GM23338 (cell line): ENCODE measurements around the gene PTPN12. TPM values are rescaled to one million over a fixed set of nuclear protein-coding genes. Genes with fewer than 3 reads are reported as not detected.

Experiments
- ATAC-seq: fragments of 200-7000 bp; cut with Tn5 transposase; 3 replicates; pipeline ENCODE4 v1.9.1; 2020
- DNase-seq: peaks from one replicate; pipeline ENCODE4 v3.0.0-alpha.2; 2015; ENCODE audit warnings: low spot score
- H2AFZ ChIP-seq: fragments of 200-600 bp; sonication (generic); 2 replicates; pipeline ENCODE4 v1.8.0; 2016; ENCODE audit warnings: antibody characterized with exemption, mild to moderate bottlenecking, moderate library complexity
- H3F3A ChIP-seq: fragments of 200-600 bp; sonication (generic); replicated peaks from 2 replicates; pipeline ENCODE4 v1.8.0; 2017; ENCODE audit warnings: antibody characterized with exemption, mixed run types, low read depth
- H3K27ac ChIP-seq: fragments of 200-600 bp; sonication (generic); 2 replicates; pipeline ENCODE4 v1.6.1; 2016; ENCODE audit warnings: low read depth
- H3K27me3 ChIP-seq: fragments of 200-600 bp; sonication (generic); 2 replicates; pipeline ENCODE4 v1.8.0; 2016; ENCODE audit warnings: mild to moderate bottlenecking, mixed run types, moderate library complexity; ENCODE audit not compliant: insufficient read depth
- H3K36me3 ChIP-seq: fragments of 200-600 bp; sonication (generic); 2 replicates; pipeline ENCODE4 v1.8.0; 2016; ENCODE audit warnings: mild to moderate bottlenecking; ENCODE audit not compliant: insufficient read depth
- H3K4me1 ChIP-seq: fragments of 200-600 bp; sonication (generic); 2 replicates; pipeline ENCODE4 v1.8.0; 2016; ENCODE audit warnings: mild to moderate bottlenecking, moderate library complexity; ENCODE audit not compliant: insufficient read depth
- H3K4me2 ChIP-seq: fragments of 200-600 bp; sonication (generic); 2 replicates; pipeline ENCODE4 v1.7.1; 2017; ENCODE audit warnings: mixed run types
- H3K4me3 ChIP-seq: fragments of 200-600 bp; sonication (generic); 2 replicates; pipeline ENCODE4 v1.6.1; 2016; ENCODE audit warnings: mixed run types
- H3K79me2 ChIP-seq: fragments of 200-600 bp; sonication (generic); replicated peaks from 2 replicates; pipeline ENCODE4 v1.8.0; 2017; ENCODE audit warnings: mild to moderate bottlenecking; ENCODE audit not compliant: insufficient read depth
- H3K9me2 ChIP-seq: fragments of 200-600 bp; sonication (generic); 2 replicates; pipeline ENCODE4 v1.8.0; 2017; ENCODE audit not compliant: insufficient read depth
- H4K20me1 ChIP-seq: fragments of 200-600 bp; sonication (generic); replicated peaks from 2 replicates; pipeline ENCODE4 v1.8.0; 2017; ENCODE audit warnings: mild to moderate bottlenecking; ENCODE audit not compliant: insufficient read depth
- H3K27ac Mint-ChIP-seq: 2 replicates; pipeline ENCODE4 v1.8.0; 2020; ENCODE audit warnings: inconsistent platforms, mild to moderate bottlenecking, moderate library complexity, mixed read lengths
- H3K27me3 Mint-ChIP-seq: 3 replicates; pipeline ENCODE4 v1.8.0; 2022; ENCODE audit warnings: low read depth, mild to moderate bottlenecking, moderate library complexity, mixed read lengths, inconsistent platforms; ENCODE audit not compliant: insufficient read depth, poor library complexity
- H3K36me3 Mint-ChIP-seq: 3 replicates; pipeline ENCODE4 v1.8.0; 2021; ENCODE audit warnings: low read depth, mild to moderate bottlenecking, inconsistent platforms, moderate library complexity, mixed read lengths
- H3K4me1 Mint-ChIP-seq: 3 replicates; pipeline ENCODE4 v1.8.0; 2020; ENCODE audit warnings: mild to moderate bottlenecking, inconsistent platforms, mixed read lengths
- H3K4me3 Mint-ChIP-seq: 3 replicates; pipeline ENCODE4 v1.8.0; 2021; ENCODE audit warnings: moderate library complexity, mild to moderate bottlenecking, inconsistent platforms, mixed read lengths
- H3K9me3 Mint-ChIP-seq: 3 replicates; pipeline ENCODE4 v1.8.0; 2020; ENCODE audit warnings: moderate library complexity, mild to moderate bottlenecking, inconsistent platforms, mixed read lengths
- CREB1 ChIP-seq: fragments of 250-450 bp; sonication (Bioruptor Pico); IDR thresholded peaks from 2 replicates; pipeline ENCODE4 v1.5.0; 2020; ENCODE audit warnings: low read depth, mild to moderate bottlenecking, moderate library complexity
- EZH2 ChIP-seq: fragments of 200-600 bp; sonication (generic); IDR thresholded peaks from one replicate; pipeline ENCODE4 v1.8.0; 2017; ENCODE audit warnings: antibody characterized with exemption, mild to moderate bottlenecking, low read depth; ENCODE audit not compliant: unreplicated experiment
- EZH2phosphoT487 ChIP-seq: fragments of 200-600 bp; sonication (generic); IDR thresholded peaks from one replicate; pipeline ENCODE4 v1.8.1; 2018; ENCODE audit warnings: antibody characterized with exemption; ENCODE audit not compliant: unreplicated experiment
- JUNB ChIP-seq: IDR thresholded peaks from one replicate; pipeline ENCODE4 v1.6.1; 2016; ENCODE audit warnings: antibody characterized with exemption; ENCODE audit not compliant: unreplicated experiment
- NANOG ChIP-seq: IDR thresholded peaks from 2 replicates; pipeline ENCODE4 v1.6.1; 2016; ENCODE audit warnings: antibody characterized with exemption, borderline replicate concordance
- POLR2AphosphoS5 ChIP-seq: IDR thresholded peaks from 2 replicates; pipeline ENCODE4 v1.6.1; 2016; ENCODE audit warnings: antibody characterized with exemption, low read depth
- STAT1 ChIP-seq: IDR thresholded peaks from one replicate; pipeline ENCODE4 v1.6.1; 2016; ENCODE audit warnings: antibody characterized with exemption; ENCODE audit not compliant: unreplicated experiment
- ZNF114 ChIP-seq: fragments of 250-450 bp; sonication (Bioruptor Pico); IDR thresholded peaks from 2 replicates; pipeline ENCODE4 v1.5.0; 2020; ENCODE audit warnings: mild to moderate bottlenecking, moderate library complexity
- ZNF331 ChIP-seq: fragments of 250-450 bp; sonication (Bioruptor Pico); IDR thresholded peaks from 2 replicates; pipeline ENCODE4 v1.5.0; 2020; ENCODE audit warnings: low read depth, mild to moderate bottlenecking, moderate library complexity
- polyA plus RNA-seq: library from polyadenylated mRNA; unstranded; fragments of >200 nt; fragmentation: Nextera tagmentation; extraction: Ambion mirVana; gene quantifications from 2 replicates; pipeline ENCODE4 v1.2.1, GENCODE V29; 2016
- total RNA-seq: library from RNA; depleted of rRNA; stranded (reverse); fragments of >200 nt; shearing (Covaris generic); gene quantifications from 2 replicates; pipeline ENCODE4 v1.2.3, GENCODE V29; 2014
- TF ChIP-seq, protein P1 (sequence below), 2 experiments: fragments of 200-600 bp in 1 of 2; sonication (generic) in 1 of 2; conservative IDR thresholded peaks; 2 replicates each; pipeline versions ENCODE4 v1.5.1 to v1.6.1; 2016 to 2017; ENCODE audit warnings: antibody characterized with exemption in 2 of 2, low read depth in 2 of 2, mild to moderate bottlenecking in 2 of 2, moderate library complexity in 1 of 2
- TF ChIP-seq, protein P2 (sequence below): fragments of 250-450 bp; sonication (Bioruptor Pico); IDR thresholded peaks from 2 replicates; pipeline ENCODE4 v1.5.0; 2020; ENCODE audit warnings: mild to moderate bottlenecking, moderate library complexity
- TF ChIP-seq, protein P3 (sequence below): IDR thresholded peaks from 2 replicates; pipeline ENCODE4 v1.6.1; 2016; ENCODE audit warnings: antibody characterized with exemption
- TF ChIP-seq, protein P4 (sequence below): IDR thresholded peaks from one replicate; pipeline ENCODE4 v1.6.1; 2018; ENCODE audit warnings: antibody characterized with exemption; ENCODE audit not compliant: unreplicated experiment

The PTPN12 gene
- total and polyA plus RNA-seq, 2 experiments from 2014 or later: 58.8 to 187 TPM

DNA sequence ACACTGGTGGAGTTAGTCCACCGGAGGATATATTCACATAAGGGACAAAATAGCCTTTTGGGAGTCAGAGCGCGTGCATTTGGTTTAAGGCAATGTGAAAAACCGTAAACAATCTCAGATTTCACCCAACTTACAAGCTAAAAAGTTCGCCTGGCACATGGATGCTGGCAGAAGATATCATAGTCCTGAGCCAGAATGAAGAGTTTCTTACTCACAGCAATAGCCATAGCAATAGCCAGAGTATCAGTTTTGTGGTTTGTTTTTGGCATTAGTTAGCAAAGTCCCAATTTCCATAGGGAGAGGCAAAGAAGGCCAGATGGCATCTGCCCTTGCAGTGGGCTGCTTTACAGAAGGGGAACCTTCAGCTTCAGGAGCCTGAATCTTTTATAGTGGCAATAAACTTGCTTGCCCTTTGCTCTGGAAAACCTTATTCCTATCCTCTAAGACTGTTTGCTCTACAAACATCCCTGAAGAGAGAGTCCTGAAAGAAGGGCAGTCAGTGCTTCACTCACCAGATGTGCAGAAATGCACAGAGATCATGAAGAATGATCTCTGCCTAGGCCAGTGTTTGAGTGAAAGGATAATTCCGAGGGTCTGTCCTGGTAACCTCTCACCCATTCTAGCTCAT is 130.5 kb downstream of the PTPN12 start:
- H3K27ac ChIP-seq: no peak overlapping the region

More for the DNA sequence above, 130.5 kb downstream of the PTPN12 start:
- H3K79me2 ChIP-seq: no peaks in the 10 kb centered on the region
- no peaks in the 10 kb centered on the region for H3K9me2 ChIP-seq
- TF ChIP-seq, protein P1, sequence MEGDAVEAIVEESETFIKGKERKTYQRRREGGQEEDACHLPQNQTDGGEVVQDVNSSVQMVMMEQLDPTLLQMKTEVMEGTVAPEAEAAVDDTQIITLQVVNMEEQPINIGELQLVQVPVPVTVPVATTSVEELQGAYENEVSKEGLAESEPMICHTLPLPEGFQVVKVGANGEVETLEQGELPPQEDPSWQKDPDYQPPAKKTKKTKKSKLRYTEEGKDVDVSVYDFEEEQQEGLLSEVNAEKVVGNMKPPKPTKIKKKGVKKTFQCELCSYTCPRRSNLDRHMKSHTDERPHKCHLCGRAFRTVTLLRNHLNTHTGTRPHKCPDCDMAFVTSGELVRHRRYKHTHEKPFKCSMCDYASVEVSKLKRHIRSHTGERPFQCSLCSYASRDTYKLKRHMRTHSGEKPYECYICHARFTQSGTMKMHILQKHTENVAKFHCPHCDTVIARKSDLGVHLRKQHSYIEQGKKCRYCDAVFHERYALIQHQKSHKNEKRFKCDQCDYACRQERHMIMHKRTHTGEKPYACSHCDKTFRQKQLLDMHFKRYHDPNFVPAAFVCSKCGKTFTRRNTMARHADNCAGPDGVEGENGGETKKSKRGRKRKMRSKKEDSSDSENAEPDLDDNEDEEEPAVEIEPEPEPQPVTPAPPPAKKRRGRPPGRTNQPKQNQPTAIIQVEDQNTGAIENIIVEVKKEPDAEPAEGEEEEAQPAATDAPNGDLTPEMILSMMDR (conservative IDR thresholded peaks at IDR 0.05; ENCODE audit: low read depth in 2 of 2): no peak
- TF ChIP-seq EZH2phosphoT487 (no peak), STAT1 (no peak), JUNB (no peak), NANOG (no peak), ZNF331 (no peak), POLR2AphosphoS5 (no peak), ZNF114 (CRISPR knock-in tag) (no peak), CREB1 (CRISPR knock-in tag) (no peak), EZH2 (no peak)
- TF ChIP-seq, protein P2, sequence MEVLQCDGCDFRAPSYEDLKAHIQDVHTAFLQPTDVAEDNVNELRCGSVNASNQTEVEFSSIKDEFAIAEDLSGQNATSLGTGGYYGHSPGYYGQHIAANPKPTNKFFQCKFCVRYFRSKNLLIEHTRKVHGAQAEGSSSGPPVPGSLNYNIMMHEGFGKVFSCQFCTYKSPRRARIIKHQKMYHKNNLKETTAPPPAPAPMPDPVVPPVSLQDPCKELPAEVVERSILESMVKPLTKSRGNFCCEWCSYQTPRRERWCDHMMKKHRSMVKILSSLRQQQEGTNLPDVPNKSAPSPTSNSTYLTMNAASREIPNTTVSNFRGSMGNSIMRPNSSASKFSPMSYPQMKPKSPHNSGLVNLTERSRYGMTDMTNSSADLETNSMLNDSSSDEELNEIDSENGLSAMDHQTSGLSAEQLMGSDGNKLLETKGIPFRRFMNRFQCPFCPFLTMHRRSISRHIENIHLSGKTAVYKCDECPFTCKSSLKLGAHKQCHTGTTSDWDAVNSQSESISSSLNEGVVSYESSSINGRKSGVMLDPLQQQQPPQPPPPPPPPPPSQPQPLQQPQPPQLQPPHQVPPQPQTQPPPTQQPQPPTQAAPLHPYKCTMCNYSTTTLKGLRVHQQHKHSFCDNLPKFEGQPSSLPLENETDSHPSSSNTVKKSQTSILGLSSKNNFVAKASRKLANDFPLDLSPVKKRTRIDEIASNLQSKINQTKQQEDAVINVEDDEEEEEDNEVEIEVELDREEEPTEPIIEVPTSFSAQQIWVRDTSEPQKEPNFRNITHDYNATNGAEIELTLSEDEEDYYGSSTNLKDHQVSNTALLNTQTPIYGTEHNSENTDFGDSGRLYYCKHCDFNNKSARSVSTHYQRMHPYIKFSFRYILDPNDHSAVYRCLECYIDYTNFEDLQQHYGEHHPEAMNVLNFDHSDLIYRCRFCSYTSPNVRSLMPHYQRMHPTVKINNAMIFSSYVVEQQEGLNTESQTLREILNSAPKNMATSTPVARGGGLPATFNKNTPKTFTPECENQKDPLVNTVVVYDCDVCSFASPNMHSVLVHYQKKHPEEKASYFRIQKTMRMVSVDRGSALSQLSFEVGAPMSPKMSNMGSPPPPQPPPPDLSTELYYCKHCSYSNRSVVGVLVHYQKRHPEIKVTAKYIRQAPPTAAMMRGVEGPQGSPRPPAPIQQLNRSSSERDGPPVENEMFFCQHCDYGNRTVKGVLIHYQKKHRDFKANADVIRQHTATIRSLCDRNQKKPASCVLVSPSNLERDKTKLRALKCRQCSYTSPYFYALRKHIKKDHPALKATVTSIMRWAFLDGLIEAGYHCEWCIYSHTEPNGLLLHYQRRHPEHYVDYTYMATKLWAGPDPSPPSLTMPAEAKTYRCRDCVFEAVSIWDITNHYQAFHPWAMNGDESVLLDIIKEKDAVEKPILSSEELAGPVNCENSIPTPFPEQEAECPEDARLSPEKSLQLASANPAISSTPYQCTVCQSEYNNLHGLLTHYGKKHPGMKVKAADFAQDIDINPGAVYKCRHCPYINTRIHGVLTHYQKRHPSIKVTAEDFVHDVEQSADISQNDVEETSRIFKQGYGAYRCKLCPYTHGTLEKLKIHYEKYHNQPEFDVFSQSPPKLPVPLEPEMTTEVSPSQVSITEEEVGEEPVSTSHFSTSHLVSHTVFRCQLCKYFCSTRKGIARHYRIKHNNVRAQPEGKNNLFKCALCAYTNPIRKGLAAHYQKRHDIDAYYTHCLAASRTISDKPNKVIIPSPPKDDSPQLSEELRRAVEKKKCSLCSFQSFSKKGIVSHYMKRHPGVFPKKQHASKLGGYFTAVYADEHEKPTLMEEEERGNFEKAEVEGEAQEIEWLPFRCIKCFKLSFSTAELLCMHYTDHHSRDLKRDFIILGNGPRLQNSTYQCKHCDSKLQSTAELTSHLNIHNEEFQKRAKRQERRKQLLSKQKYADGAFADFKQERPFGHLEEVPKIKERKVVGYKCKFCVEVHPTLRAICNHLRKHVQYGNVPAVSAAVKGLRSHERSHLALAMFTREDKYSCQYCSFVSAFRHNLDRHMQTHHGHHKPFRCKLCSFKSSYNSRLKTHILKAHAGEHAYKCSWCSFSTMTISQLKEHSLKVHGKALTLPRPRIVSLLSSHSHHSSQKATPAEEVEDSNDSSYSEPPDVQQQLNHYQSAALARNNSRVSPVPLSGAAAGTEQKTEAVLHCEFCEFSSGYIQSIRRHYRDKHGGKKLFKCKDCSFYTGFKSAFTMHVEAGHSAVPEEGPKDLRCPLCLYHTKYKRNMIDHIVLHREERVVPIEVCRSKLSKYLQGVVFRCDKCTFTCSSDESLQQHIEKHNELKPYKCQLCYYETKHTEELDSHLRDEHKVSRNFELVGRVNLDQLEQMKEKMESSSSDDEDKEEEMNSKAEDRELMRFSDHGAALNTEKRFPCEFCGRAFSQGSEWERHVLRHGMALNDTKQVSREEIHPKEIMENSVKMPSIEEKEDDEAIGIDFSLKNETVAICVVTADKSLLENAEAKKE (CRISPR knock-in tag): no peak
- TF ChIP-seq, protein P3, sequence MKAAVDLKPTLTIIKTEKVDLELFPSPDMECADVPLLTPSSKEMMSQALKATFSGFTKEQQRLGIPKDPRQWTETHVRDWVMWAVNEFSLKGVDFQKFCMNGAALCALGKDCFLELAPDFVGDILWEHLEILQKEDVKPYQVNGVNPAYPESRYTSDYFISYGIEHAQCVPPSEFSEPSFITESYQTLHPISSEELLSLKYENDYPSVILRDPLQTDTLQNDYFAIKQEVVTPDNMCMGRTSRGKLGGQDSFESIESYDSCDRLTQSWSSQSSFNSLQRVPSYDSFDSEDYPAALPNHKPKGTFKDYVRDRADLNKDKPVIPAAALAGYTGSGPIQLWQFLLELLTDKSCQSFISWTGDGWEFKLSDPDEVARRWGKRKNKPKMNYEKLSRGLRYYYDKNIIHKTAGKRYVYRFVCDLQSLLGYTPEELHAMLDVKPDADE: no peak
- TF ChIP-seq, protein P4, sequence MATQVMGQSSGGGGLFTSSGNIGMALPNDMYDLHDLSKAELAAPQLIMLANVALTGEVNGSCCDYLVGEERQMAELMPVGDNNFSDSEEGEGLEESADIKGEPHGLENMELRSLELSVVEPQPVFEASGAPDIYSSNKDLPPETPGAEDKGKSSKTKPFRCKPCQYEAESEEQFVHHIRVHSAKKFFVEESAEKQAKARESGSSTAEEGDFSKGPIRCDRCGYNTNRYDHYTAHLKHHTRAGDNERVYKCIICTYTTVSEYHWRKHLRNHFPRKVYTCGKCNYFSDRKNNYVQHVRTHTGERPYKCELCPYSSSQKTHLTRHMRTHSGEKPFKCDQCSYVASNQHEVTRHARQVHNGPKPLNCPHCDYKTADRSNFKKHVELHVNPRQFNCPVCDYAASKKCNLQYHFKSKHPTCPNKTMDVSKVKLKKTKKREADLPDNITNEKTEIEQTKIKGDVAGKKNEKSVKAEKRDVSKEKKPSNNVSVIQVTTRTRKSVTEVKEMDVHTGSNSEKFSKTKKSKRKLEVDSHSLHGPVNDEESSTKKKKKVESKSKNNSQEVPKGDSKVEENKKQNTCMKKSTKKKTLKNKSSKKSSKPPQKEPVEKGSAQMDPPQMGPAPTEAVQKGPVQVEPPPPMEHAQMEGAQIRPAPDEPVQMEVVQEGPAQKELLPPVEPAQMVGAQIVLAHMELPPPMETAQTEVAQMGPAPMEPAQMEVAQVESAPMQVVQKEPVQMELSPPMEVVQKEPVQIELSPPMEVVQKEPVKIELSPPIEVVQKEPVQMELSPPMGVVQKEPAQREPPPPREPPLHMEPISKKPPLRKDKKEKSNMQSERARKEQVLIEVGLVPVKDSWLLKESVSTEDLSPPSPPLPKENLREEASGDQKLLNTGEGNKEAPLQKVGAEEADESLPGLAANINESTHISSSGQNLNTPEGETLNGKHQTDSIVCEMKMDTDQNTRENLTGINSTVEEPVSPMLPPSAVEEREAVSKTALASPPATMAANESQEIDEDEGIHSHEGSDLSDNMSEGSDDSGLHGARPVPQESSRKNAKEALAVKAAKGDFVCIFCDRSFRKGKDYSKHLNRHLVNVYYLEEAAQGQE: no peak
- no peaks in the 10 kb centered on the region for H3F3A ChIP-seq
- no peaks in the 10 kb centered on the region for H3K4me1 ChIP-seq
- H3K4me2 ChIP-seq: no peak overlapping the region
- no peak overlapping the region for H2AFZ ChIP-seq
- H3K27me3 Mint-ChIP-seq: peaks cover 2% of the 10 kb centered on the region
- peaks cover 3% of the 10 kb centered on the region for H4K20me1 ChIP-seq
- no peaks in the 10 kb centered on the region for H3K36me3 ChIP-seq
- H3K4me3 Mint-ChIP-seq: no peak overlapping the region
- H3K9me3 Mint-ChIP-seq: no peaks in the 10 kb centered on the region
- H3K4me1 Mint-ChIP-seq: peaks cover 5% of the 10 kb centered on the region; the same call in 2 of the 3 replicates
- DNase-seq (no peak), ATAC-seq (no peak)
- H3K27me3 ChIP-seq: no peaks in the 10 kb centered on the region
- no peaks in the 10 kb centered on the region for H3K36me3 Mint-ChIP-seq
- no peak overlapping the region for H3K27ac Mint-ChIP-seq
- no peak overlapping the region for H3K4me3 ChIP-seq
